GM13977 (cell line): Measurements from ENCODE around the gene SNX30.
"Not testable (repeated sequence)": the region's sequence is repeated elsewhere in the genome, so short reads cannot be mapped to it uniquely, and the experiment has no call there.

Source experiments
- DNase-seq: peaks from one replicate; pipeline ENCODE4 v3.0.0; 2012; ENCODE audit warnings: low spot score
- CTCF ChIP-seq: IDR thresholded peaks from 2 replicates; pipeline ENCODE4 v1.5.1; 2012; ENCODE audit warnings: mild to moderate bottlenecking, control low read depth; ENCODE audit not compliant: insufficient read depth; ENCODE audit errors: extremely low read depth, missing control alignments
- in situ Hi-C: fragments of 300-500 bp; cut with MboI; formaldehyde crosslinking; loops from one replicate; pipeline ENCODE4 v1.12.0; 2022; ENCODE audit warnings: low sequenced_read_pairs, low pct_unique_long_range_greater_than_20kb, mixed read lengths, inconsistent platforms; ENCODE audit not compliant: unreplicated experiment

Gene SNX30

GRCh38 chr9:112719241-112719691, 31.3 kb upstream of the SNX30 start:
- DNase-seq: peak; percentile 45
- TF ChIP-seq CTCF: no peak
- in situ Hi-C loops: no loop called here

GRCh38 chr9:112719696-112720095, 30.9 kb upstream of the SNX30 start:
- no peak for DNase-seq
- no peak for TF ChIP-seq CTCF
- in situ Hi-C loops: no loop called here

- no peak for DNase-seq
- no peak for TF ChIP-seq CTCF
- in situ Hi-C loops: no loop called here
Measured at GRCh38 chr9:112720113-112720780, 30.3 kb upstream of the SNX30 start.

- in situ Hi-C loops, DNase-seq: not testable (repeated sequence)
Measured at GRCh38 chr9:112722749-112723148, 27.8 kb upstream of the SNX30 start.

- no peak for DNase-seq
- in situ Hi-C loops: no loop called here
- no peak for TF ChIP-seq CTCF
Measured at GRCh38 chr9:112725961-112726360, 24.6 kb upstream of the SNX30 start.

GRCh38 chr9:112726428-112726827, 24.1 kb upstream of the SNX30 start:
- DNase-seq: no peak
- no peak for TF ChIP-seq CTCF
- in situ Hi-C loops: no loop called here

- DNase-seq: no peak
- in situ Hi-C loops: no loop called here
- no peak for TF ChIP-seq CTCF
Measured at GRCh38 chr9:112728401-112728800, 22.2 kb upstream of the SNX30 start.
